GM19467 (cell line): ENCODE measurements around the gene FAM114A2.

Experiments
- ATAC-seq: cut with Tn5 transposase; IDR thresholded peaks from one replicate; pipeline ENCODE4 v1.9.1; 2021; ENCODE audit warnings: mild to moderate bottlenecking, moderate library complexity; ENCODE audit not compliant: unreplicated experiment

Gene FAM114A2

GRCh38 chr5:153988510-153988909 is 50.2 kb downstream of the FAM114A2 start:
- ATAC-seq: no peak

- ATAC-seq: no peak
These were observed 51.4 kb downstream of the FAM114A2 start for GRCh38 chr5:153987301-153987700.

GRCh38 chr5:153985498-153985897 is 53.2 kb downstream of the FAM114A2 start:
- no peak for ATAC-seq

GRCh38 chr5:153983885-153984284 is 54.8 kb downstream of the FAM114A2 start:
- ATAC-seq: no peak

- no peak for ATAC-seq
These were observed 56.7 kb downstream of the FAM114A2 start for GRCh38 chr5:153981905-153982605.

GRCh38 chr5:153979028-153979783 is 59.5 kb downstream of the FAM114A2 start:
- ATAC-seq: no peak

- no peak for ATAC-seq
These were observed 63.9 kb downstream of the FAM114A2 start for GRCh38 chr5:153974813-153975163.

- ATAC-seq: peak; percentile 46
These were observed 64.4 kb downstream of the FAM114A2 start for GRCh38 chr5:153974131-153974812.

GRCh38 chr5:153972240-153972639 is 66.5 kb downstream of the FAM114A2 start:
- ATAC-seq: no peak

- no peak for ATAC-seq
These were observed 68.2 kb downstream of the FAM114A2 start for GRCh38 chr5:153970496-153970895.

GRCh38 chr5:153969563-153969895 is 69.2 kb downstream of the FAM114A2 start:
- no peak for ATAC-seq

GRCh38 chr5:153968761-153969562 is 69.7 kb downstream of the FAM114A2 start:
- ATAC-seq: no peak

GRCh38 chr5:153964880-153965645 is 73.6 kb downstream of the FAM114A2 start:
- ATAC-seq: peak; percentile 83

- ATAC-seq: no peak
These were observed 74.4 kb downstream of the FAM114A2 start for GRCh38 chr5:153964191-153964879.

- no peak for ATAC-seq
These were observed 78.2 kb downstream of the FAM114A2 start for GRCh38 chr5:153960269-153961215.

- ATAC-seq: no peak
These were observed 79.4 kb downstream of the FAM114A2 start for GRCh38 chr5:153959134-153959957.

- no peak for ATAC-seq
These were observed 81.5 kb downstream of the FAM114A2 start for GRCh38 chr5:153957205-153957604.

- no peak for ATAC-seq
These were observed 85.3 kb downstream of the FAM114A2 start for GRCh38 chr5:153953411-153953810.
